Mucosa of stomach (tissue), 1 donor: ENCODE measurements around the gene CNDP2.
A peak's percentile ranks its signal among the peaks of the same experiment; 100 is the strongest.

Source experiments
- H3K27me3 ChIP-seq: one replicate; pipeline ENCODE4 v1.7.0; 2013; ENCODE audit warnings: mild to moderate bottlenecking, low read length; ENCODE audit not compliant: control insufficient read depth, insufficient read depth
- H3K36me3 ChIP-seq: one replicate; pipeline ENCODE4 v1.7.0; 2013; ENCODE audit warnings: low read length; ENCODE audit not compliant: control insufficient read depth, insufficient read depth
- H3K4me1 ChIP-seq: one replicate; pipeline ENCODE4 v1.7.0; 2013; ENCODE audit warnings: mild to moderate bottlenecking, low read length; ENCODE audit not compliant: control insufficient read depth, insufficient read depth
- H3K4me3 ChIP-seq: one replicate; pipeline ENCODE4 v1.7.0; 2013; ENCODE audit warnings: low read length
- H3K9ac ChIP-seq: one replicate; pipeline ENCODE4 v1.7.0; 2013; ENCODE audit warnings: mild to moderate bottlenecking, low read length, moderate library complexity
- H3K9me3 ChIP-seq: one replicate; pipeline ENCODE4 v1.7.0; 2013; ENCODE audit warnings: mild to moderate bottlenecking, low read length, moderate library complexity; ENCODE audit not compliant: control insufficient read depth
- donor health status: Pancreatic carcinoma.

The CNDP2 gene

GRCh38 chr18:74507097-74507881, 11.1 kb downstream of the CNDP2 start:
- Histone ChIP-seq H3K27me3 (no peaks in the 10 kb centered on the region), H3K4me3 (no peak overlapping the region), H3K4me1 (peaks cover 16% of the 10 kb centered on the region), H3K9ac (no peak overlapping the region), H3K9me3 (no peaks in the 10 kb centered on the region), H3K36me3 (peaks cover 34% of the 10 kb centered on the region)

GRCh38 chr18:74507927-74508326, 11.8 kb downstream of the CNDP2 start:
- no peak overlapping the region for H3K9ac ChIP-seq
- H3K4me3 ChIP-seq = no peak overlapping the region
- no peaks in the 10 kb centered on the region for H3K27me3 ChIP-seq
- H3K9me3 ChIP-seq = no peaks in the 10 kb centered on the region
- peaks cover 18% of the 10 kb centered on the region for H3K4me1 ChIP-seq
- peaks cover 34% of the 10 kb centered on the region for H3K36me3 ChIP-seq

GRCh38 chr18:74508366-74508765, 12.2 kb downstream of the CNDP2 start:
- no peaks in the 10 kb centered on the region for H3K9me3 ChIP-seq
- peaks cover 18% of the 10 kb centered on the region for H3K4me1 ChIP-seq
- peaks cover 31% of the 10 kb centered on the region for H3K36me3 ChIP-seq
- no peak overlapping the region for H3K4me3 ChIP-seq
- no peaks in the 10 kb centered on the region for H3K27me3 ChIP-seq
- H3K9ac ChIP-seq = no peak overlapping the region

GRCh38 chr18:74508821-74509225, 12.7 kb downstream of the CNDP2 start:
- Histone ChIP-seq H3K36me3 (peaks cover 27% of the 10 kb centered on the region), H3K4me1 (peaks cover 18% of the 10 kb centered on the region), H3K9ac (no peak overlapping the region), H3K9me3 (no peaks in the 10 kb centered on the region), H3K4me3 (no peak overlapping the region), H3K27me3 (no peaks in the 10 kb centered on the region)

GRCh38 chr18:74509856-74510769, 13.9 kb downstream of the CNDP2 start:
- H3K36me3 ChIP-seq = peaks cover 27% of the 10 kb centered on the region
- H3K4me1 ChIP-seq = peaks cover 18% of the 10 kb centered on the region
- H3K9me3 ChIP-seq = no peaks in the 10 kb centered on the region
- no peak overlapping the region for H3K9ac ChIP-seq
- no peak overlapping the region for H3K4me3 ChIP-seq
- H3K27me3 ChIP-seq = no peaks in the 10 kb centered on the region

- H3K27me3 ChIP-seq = no peaks in the 10 kb centered on the region
- no peaks in the 10 kb centered on the region for H3K9me3 ChIP-seq
- no peak overlapping the region for H3K4me3 ChIP-seq
- peaks cover 31% of the 10 kb centered on the region for H3K36me3 ChIP-seq
- H3K9ac ChIP-seq = no peak overlapping the region
- peaks cover 18% of the 10 kb centered on the region for H3K4me1 ChIP-seq
Measured at GRCh38 chr18:74510770-74511095, 14.6 kb downstream of the CNDP2 start.

GRCh38 chr18:74511823-74512222, 15.7 kb downstream of the CNDP2 start:
- Histone ChIP-seq H3K4me1 (peaks cover 19% of the 10 kb centered on the region), H3K9me3 (no peaks in the 10 kb centered on the region), H3K36me3 (peaks cover 39% of the 10 kb centered on the region), H3K4me3 (no peak overlapping the region), H3K9ac (no peak overlapping the region), H3K27me3 (no peaks in the 10 kb centered on the region)

GRCh38 chr18:74512321-74513053, 16.3 kb downstream of the CNDP2 start:
- H3K9ac ChIP-seq = no peak overlapping the region
- peaks cover 25% of the 10 kb centered on the region for H3K4me1 ChIP-seq
- H3K9me3 ChIP-seq = no peaks in the 10 kb centered on the region
- H3K4me3 ChIP-seq = no peak overlapping the region
- peaks cover 39% of the 10 kb centered on the region for H3K36me3 ChIP-seq
- H3K27me3 ChIP-seq = no peaks in the 10 kb centered on the region

GRCh38 chr18:74513149-74513882, 17.2 kb downstream of the CNDP2 start:
- H3K36me3 ChIP-seq = peaks cover 34% of the 10 kb centered on the region
- no peak overlapping the region for H3K4me3 ChIP-seq

GRCh38 chr18:74513883-74514205, 17.7 kb downstream of the CNDP2 start:
- H3K9ac ChIP-seq = no peak overlapping the region
- H3K9me3 ChIP-seq = no peaks in the 10 kb centered on the region
- peaks cover 17% of the 10 kb centered on the region for H3K4me1 ChIP-seq
- no peaks in the 10 kb centered on the region for H3K27me3 ChIP-seq
- H3K4me3 ChIP-seq = no peak overlapping the region
- H3K36me3 ChIP-seq = peaks cover 31% of the 10 kb centered on the region

More at GRCh38 chr18:74513149-74513882, 17.2 kb downstream of the CNDP2 start:
- no peak overlapping the region for H3K9ac ChIP-seq
- no peaks in the 10 kb centered on the region for H3K27me3 ChIP-seq
- no peaks in the 10 kb centered on the region for H3K9me3 ChIP-seq
- peaks cover 22% of the 10 kb centered on the region for H3K4me1 ChIP-seq

- peak overlapping the region; percentile 9 for H3K9ac ChIP-seq
- no peaks in the 10 kb centered on the region for H3K27me3 ChIP-seq
- peaks cover 17% of the 10 kb centered on the region for H3K4me1 ChIP-seq
- H3K9me3 ChIP-seq = no peaks in the 10 kb centered on the region
- H3K4me3 ChIP-seq = no peak overlapping the region
- peaks cover 29% of the 10 kb centered on the region for H3K36me3 ChIP-seq
Measured at GRCh38 chr18:74514860-74515495, 18.8 kb downstream of the CNDP2 start.
